Epithelial cell of proximal tubule (primary cell): Measurements from ENCODE around the gene ACO2. TPM values are rescaled to one million over a fixed set of nuclear protein-coding genes. Genes with fewer than 3 reads are reported as not detected.

ENCODE experiments used
- DNase-seq: peaks from one replicate; pipeline ENCODE4 v3.0.0-alpha.2; 2011; ENCODE audit warnings: low read depth
- H3K4me3 ChIP-seq: 2 replicates; pipeline ENCODE4 v1.5.1; 2011; ENCODE audit warnings: low read depth, mild to moderate bottlenecking, low read length
- CTCF ChIP-seq: conservative IDR thresholded peaks from 2 replicates; pipeline ENCODE4 v1.5.1; 2012; ENCODE audit warnings: low read depth, mild to moderate bottlenecking, low read length
- total RNA-seq: library from RNA; depleted of rRNA; stranded (reverse); fragments of >200 nt; gene quantifications from 2 replicates; pipeline ENCODE4 v1.2.3, GENCODE V29; 2015

Gene ACO2
- total RNA-seq, 1 donor from 2014 or later: 58.8 TPM

GRCh38 chr22:41524809-41525449, 56.0 kb downstream of the ACO2 start:
- no peak for TF ChIP-seq CTCF
- H3K4me3 ChIP-seq: no peak overlapping the region
- no peak for DNase-seq

- no peak for DNase-seq
- TF ChIP-seq CTCF: no peak
Measured at GRCh38 chr22:41525450-41526225, 56.7 kb downstream of the ACO2 start.

GRCh38 chr22:41526226-41526829, 57.4 kb downstream of the ACO2 start:
- DNase-seq: no peak
- TF ChIP-seq CTCF: no peak
- no peak overlapping the region for H3K4me3 ChIP-seq

More at GRCh38 chr22:41525450-41526225, 56.7 kb downstream of the ACO2 start:
- no peak overlapping the region for H3K4me3 ChIP-seq

DNA sequence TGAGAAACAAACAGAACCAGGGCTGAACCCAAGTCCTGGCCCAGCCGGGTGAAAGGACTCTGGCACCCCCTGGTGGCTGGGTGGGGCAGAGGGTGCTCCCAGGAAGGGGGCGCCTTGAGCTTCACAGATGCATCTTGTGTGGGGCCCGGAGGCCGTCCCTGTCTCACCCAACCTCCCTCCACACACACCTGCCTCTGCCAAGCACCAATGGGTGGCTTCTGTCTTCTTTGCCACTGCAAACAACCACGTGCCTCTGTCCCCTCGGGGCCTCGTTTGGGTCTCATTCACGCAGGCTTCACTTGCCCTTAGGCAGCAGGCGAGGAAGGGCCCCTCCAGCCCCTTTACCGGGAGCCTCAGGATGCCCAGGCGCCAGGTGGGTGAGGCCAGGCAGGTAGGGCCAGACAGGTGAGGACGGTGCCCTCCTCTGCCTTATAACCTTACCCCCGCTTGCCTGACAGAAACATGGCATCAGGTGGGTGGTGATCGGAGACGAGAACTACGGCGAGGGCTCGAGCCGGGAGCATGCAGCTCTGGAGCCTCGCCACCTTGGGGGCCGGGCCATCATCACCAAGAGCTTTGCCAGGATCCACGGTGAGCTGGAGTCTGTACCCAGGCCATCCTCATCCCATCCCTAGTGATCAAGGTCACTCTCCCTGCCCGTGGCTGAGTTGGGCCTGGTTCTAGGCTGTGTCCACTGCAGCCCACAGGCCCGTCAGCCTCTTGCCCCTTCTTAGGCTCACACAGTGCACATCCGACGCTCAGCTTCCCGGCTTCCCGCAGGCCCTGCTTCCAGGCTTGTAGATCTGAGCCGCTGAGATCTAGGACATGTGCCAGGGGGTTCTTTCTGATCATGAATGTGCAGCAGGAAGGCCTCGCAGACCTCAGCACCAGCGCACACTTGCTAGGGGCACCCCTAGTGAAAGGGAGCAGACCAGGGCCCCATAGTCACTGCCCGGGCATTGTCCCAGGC, 58.2 kb downstream of the ACO2 start:
- DNase-seq: no peak

GRCh38 chr22:41528132-41528766, 59.3 kb downstream of the ACO2 start:
- no peak overlapping the region for H3K4me3 ChIP-seq
- no peak for DNase-seq
- TF ChIP-seq CTCF: no peak

More for the DNA sequence above, 58.2 kb downstream of the ACO2 start:
- no peak overlapping the region for H3K4me3 ChIP-seq
- TF ChIP-seq CTCF: peak; percentile 85
